H9 (cell line): ENCODE measurements around the gene SEMA6C. TPM values are rescaled to one million over a fixed set of nuclear protein-coding genes. Genes with fewer than 3 reads are reported as not detected.

Experiments used
- DNase-seq: peaks from one replicate; pipeline ENCODE4 v3.0.0-alpha.2; 2017
- H2AFZ ChIP-seq: one replicate; pipeline ENCODE4 v1.6.1; 2013; ENCODE audit warnings: mild to moderate bottlenecking, low read length, control low read depth, moderate library complexity
- H2AK5ac ChIP-seq: 2 replicates; pipeline ENCODE4 v1.6.1; 2013; ENCODE audit warnings: low read length, control low read depth, mixed read lengths; ENCODE audit not compliant: insufficient read length
- H2BK120ac ChIP-seq: one replicate; pipeline ENCODE4 v1.6.1; 2013; ENCODE audit warnings: low read depth, mild to moderate bottlenecking, low read length, control low read depth, inconsistent platforms; ENCODE audit not compliant: poor library complexity, severe bottlenecking
- H2BK12ac ChIP-seq: 2 replicates; pipeline ENCODE4 v1.6.1; 2013; ENCODE audit warnings: low read length, control low read depth, mixed read lengths, low read depth; ENCODE audit not compliant: insufficient read length
- H2BK15ac ChIP-seq: 2 replicates; pipeline ENCODE4 v1.6.1; 2013; ENCODE audit warnings: low read depth, low read length, control low read depth
- H2BK20ac ChIP-seq: one replicate; pipeline ENCODE4 v1.6.1; 2013; ENCODE audit warnings: low read depth, mild to moderate bottlenecking, low read length, control low read depth, inconsistent platforms; ENCODE audit not compliant: poor library complexity, severe bottlenecking
- H2BK5ac ChIP-seq: 2 replicates; pipeline ENCODE4 v1.6.1; 2013; ENCODE audit warnings: low read length, control low read depth, mixed read lengths; ENCODE audit not compliant: insufficient read length
- H3K14ac ChIP-seq: 2 replicates; pipeline ENCODE4 v1.6.1; 2013; ENCODE audit warnings: low read length, control low read depth; ENCODE audit not compliant: insufficient read depth
- H3K18ac ChIP-seq: 2 replicates; pipeline ENCODE4 v1.6.1; 2013; ENCODE audit warnings: low read depth, mild to moderate bottlenecking, mixed read lengths, low read length, control low read depth; ENCODE audit not compliant: insufficient read length
- H3K23ac ChIP-seq: 2 replicates; pipeline ENCODE4 v1.6.1; 2013; ENCODE audit warnings: low read length, control low read depth, mixed read lengths, low read depth; ENCODE audit not compliant: insufficient read length
- H3K23me2 ChIP-seq: 2 replicates; pipeline ENCODE4 v1.6.1; 2013; ENCODE audit warnings: low read depth, mild to moderate bottlenecking, mixed read lengths, low read length, control low read depth; ENCODE audit not compliant: insufficient read length, poor library complexity, severe bottlenecking
- H3K27ac ChIP-seq: 2 replicates; pipeline ENCODE4 v1.5.1; 2013; ENCODE audit warnings: low read length, control low read depth, mixed read lengths, low read depth; ENCODE audit not compliant: insufficient read length
- H3K27me3 ChIP-seq: 2 replicates; pipeline ENCODE4 v1.6.1; 2013; ENCODE audit warnings: low read length, control low read depth, inconsistent platforms; ENCODE audit not compliant: insufficient read depth
- H3K4ac ChIP-seq: 2 replicates; pipeline ENCODE4 v1.6.1; 2013; ENCODE audit warnings: low read depth, mild to moderate bottlenecking, control low read depth, inconsistent platforms, low read length, moderate library complexity
- H3K4me1 ChIP-seq: 2 replicates; pipeline ENCODE4 v1.6.1; 2013; ENCODE audit warnings: low read length, control low read depth, inconsistent platforms; ENCODE audit not compliant: insufficient read depth
- H3K4me2 ChIP-seq: 2 replicates; pipeline ENCODE4 v1.6.1; 2013; ENCODE audit warnings: low read length, control low read depth, mixed read lengths; ENCODE audit not compliant: insufficient read length, insufficient read depth
- H3K56ac ChIP-seq: 2 replicates; pipeline ENCODE4 v1.6.1; 2013; ENCODE audit warnings: low read depth, mild to moderate bottlenecking, mixed read lengths, low read length, control low read depth; ENCODE audit not compliant: insufficient read length
- H3K79me1 ChIP-seq: 2 replicates; pipeline ENCODE4 v1.6.1; 2013; ENCODE audit warnings: low read depth, mild to moderate bottlenecking, moderate library complexity, low read length, control low read depth, inconsistent platforms; ENCODE audit not compliant: insufficient read depth, poor library complexity, severe bottlenecking
- H3K79me2 ChIP-seq: 2 replicates; pipeline ENCODE4 v1.6.1; 2013; ENCODE audit warnings: low read length, control low read depth, inconsistent platforms; ENCODE audit not compliant: insufficient read depth
- H3K9ac ChIP-seq: 2 replicates; pipeline ENCODE4 v1.6.1; 2013; ENCODE audit warnings: low read length, control low read depth, mixed read lengths; ENCODE audit not compliant: insufficient read length; ENCODE audit errors: extremely low read depth
- H3K9me3 ChIP-seq: one replicate; pipeline ENCODE4 v1.6.1; 2013; ENCODE audit warnings: low read depth, low read length, inconsistent platforms; ENCODE audit not compliant: control insufficient read depth
- H3T11ph ChIP-seq: one replicate; pipeline ENCODE4 v1.6.1; 2013; ENCODE audit warnings: mild to moderate bottlenecking, low read length, control low read depth, inconsistent platforms
- H4K20me1 ChIP-seq: one replicate; pipeline ENCODE4 v1.6.1; 2013; ENCODE audit not compliant: control insufficient read depth, insufficient read length, insufficient read depth
- H4K5ac ChIP-seq: 2 replicates; pipeline ENCODE4 v1.6.1; 2013; ENCODE audit warnings: low read depth, mild to moderate bottlenecking, mixed read lengths, low read length, control low read depth; ENCODE audit not compliant: insufficient read length
- H4K8ac ChIP-seq: replicated peaks from 2 replicates; pipeline ENCODE4 v1.6.1; 2013; ENCODE audit warnings: low read length, control low read depth, mixed read lengths, low read depth; ENCODE audit not compliant: insufficient read length
- H4K91ac ChIP-seq: 2 replicates; pipeline ENCODE4 v1.6.1; 2013; ENCODE audit warnings: low read depth, mild to moderate bottlenecking, moderate library complexity, mixed read lengths, low read length, control low read depth; ENCODE audit not compliant: insufficient read length
- H3K27ac Mint-ChIP-seq, 3 experiments: 2 replicates in 2 of 3; 3 replicates in 1 of 3; pipeline ENCODE4 v1.8.0; 2020 to 2021; ENCODE audit warnings: mixed read lengths in 3 of 3, mild to moderate bottlenecking in 1 of 3, moderate library complexity in 1 of 3
- H3K27me3 Mint-ChIP-seq: 2 replicates; pipeline ENCODE4 v1.8.0; 2021; ENCODE audit warnings: low read depth, mild to moderate bottlenecking, moderate library complexity, mixed read lengths
- H3K36me3 Mint-ChIP-seq, 3 experiments: 2 replicates in 2 of 3; 3 replicates in 1 of 3; pipeline ENCODE4 v1.8.0; 2020 to 2021; ENCODE audit warnings: low read depth in 3 of 3, mixed read lengths in 3 of 3; ENCODE audit not compliant: insufficient read depth in 1 of 3
- H3K4me1 Mint-ChIP-seq, 2 experiments: 2 replicates each; pipeline ENCODE4 v1.8.0; 2020; ENCODE audit warnings: mixed read lengths in 2 of 2
- H3K4me3 Mint-ChIP-seq, 2 experiments: 2 replicates in 1 of 2; 3 replicates in 1 of 2; pipeline ENCODE4 v1.8.0; 2020 to 2021; ENCODE audit warnings: mild to moderate bottlenecking in 2 of 2, mixed read lengths in 2 of 2, moderate library complexity in 1 of 2
- H3K9me3 Mint-ChIP-seq, 2 experiments: 2 replicates in 1 of 2; 3 replicates in 1 of 2; pipeline ENCODE4 v1.8.0; 2020; ENCODE audit warnings: mild to moderate bottlenecking in 2 of 2, mixed read lengths in 2 of 2, moderate library complexity in 1 of 2
- CTCF ChIP-seq: fragments of 200-600 bp; sonication (generic); conservative IDR thresholded peaks from 3 replicates; pipeline ENCODE4 v1.8.0; 2021; ENCODE audit warnings: antibody characterized with exemption, mild to moderate bottlenecking
- WGBS: extraction: QIAGEN DNeasy Blood & Tissue Kit; methylation state at CpG from one replicate; pipeline ENCODE4 v1.1.7; 2013; ENCODE audit warnings: missing lambda C conversion rate, low lambda C conversion rate, mixed read lengths; ENCODE audit not compliant: insufficient read length; ENCODE audit errors: extremely low coverage; 5-methylcytosine and 5-hydroxymethylcytosine counted together
- total RNA-seq: library from RNA; stranded (reverse); gene quantifications from 2 replicates; pipeline ENCODE4 v1.2.1, GENCODE V29; 2021

Gene SEMA6C
- total RNA-seq, 1 experiment from 2014 or later: 12.3 TPM

DNA sequence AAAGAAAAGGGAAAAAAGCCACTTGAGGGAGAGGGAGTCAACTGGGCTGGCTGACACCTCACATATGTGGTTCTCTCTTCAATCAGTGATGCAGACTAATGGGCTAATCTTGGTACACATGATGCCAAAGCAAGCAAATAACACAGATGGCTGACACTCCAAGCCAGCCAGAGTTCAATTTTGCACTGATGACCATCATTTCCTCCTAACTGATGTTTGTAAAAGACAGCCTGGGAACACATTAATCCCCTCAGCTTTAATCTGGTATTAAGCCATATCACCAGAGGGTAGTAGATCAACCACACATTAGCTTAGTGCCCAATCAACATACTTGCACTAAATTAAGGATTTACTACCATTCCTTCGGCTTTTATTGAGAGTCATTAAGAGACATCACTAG lies 40.8 kb upstream of the SEMA6C start:
- Histone ChIP-seq H2AFZ (no peak overlapping the region), H3K23me2 (peaks cover 4% of the 10 kb centered on the region), H4K8ac (no peak overlapping the region), H2AK5ac (no peak overlapping the region), H3K9me3 (no peaks in the 10 kb centered on the region), H3K56ac (no peak overlapping the region), H3T11ph (no peak overlapping the region), H3K14ac (no peak overlapping the region), H3K27ac (no peak overlapping the region), H3K4ac (no peak overlapping the region), H2BK5ac (no peak overlapping the region), H3K79me1 (no peaks in the 10 kb centered on the region), H3K79me2 (peaks cover 13% of the 10 kb centered on the region; the same call in 1 of the 2 replicates), H2BK15ac (no peak overlapping the region), H3K18ac (no peak overlapping the region), H3K4me2 (no peak overlapping the region), H2BK120ac (no peak overlapping the region), H3K9ac (no peak overlapping the region), H4K20me1 (no peaks in the 10 kb centered on the region), H3K27me3 (no peaks in the 10 kb centered on the region), H2BK12ac (no peak overlapping the region), H3K23ac (no peak overlapping the region), H4K5ac (no peak overlapping the region), H3K4me1 (no peaks in the 10 kb centered on the region), H2BK20ac (no peak overlapping the region), H4K91ac (no peak overlapping the region)
- Mint-ChIP-seq H3K27me3 (0 out of 2 replicates have a peak, but pooled peaks cover 2% of the 10 kb centered on the region), H3K4me3 (no peak overlapping the region), H3K9me3 (no peaks in the 10 kb centered on the region; a peak in 1 of 5 replicates), H3K36me3 (peaks cover 24 to 45% (median 38%) of the 10 kb centered on the region in 3 experiments), H3K27ac (peak overlapping the region in 1 of 3 experiments; percentile 85; a peak in 2 of 7 replicates), H3K4me1 (peaks cover 6 to 13% of the 10 kb centered on the region in 2 experiments)
- DNase-seq: no peak
- no CpG with 5 or more reads among the region's 1 CpG for WGBS
- no peak for TF ChIP-seq CTCF
